NCI-H2107 treated with DMSO at 0.1 percent for 48 hours (cell line): ENCODE data around the gene PTH2.

Source experiments
- DNase-seq: peaks from one replicate; lab custom pipeline; 2025; ENCODE audit not compliant: unreplicated experiment; lab: John Stamatoyannopoulos, UW

PTH2 gene

GRCh38 chr19:49432141-49433073, 9.2 kb upstream of the PTH2 start:
- no peak for DNase-seq

GRCh38 chr19:49431330-49431749, 8.1 kb upstream of the PTH2 start:
- no peak for DNase-seq

- DNase-seq, result no peak
Measured at GRCh38 chr19:49430678-49431329, 7.6 kb upstream of the PTH2 start.

- peak; percentile 23 for DNase-seq
Measured at GRCh38 chr19:49430172-49430677, 7.0 kb upstream of the PTH2 start.

GRCh38 chr19:49428547-49429451, 5.6 kb upstream of the PTH2 start:
- DNase-seq, result no peak

GRCh38 chr19:49427855-49428546, 4.8 kb upstream of the PTH2 start:
- DNase-seq, result no peak

GRCh38 chr19:49427339-49427738, 4.1 kb upstream of the PTH2 start:
- no peak for DNase-seq

GRCh38 chr19:49425922-49426592, 2.8 kb upstream of the PTH2 start:
- no peak for DNase-seq

GRCh38 chr19:49425178-49425577, 1.9 kb upstream of the PTH2 start, which contains the start of gene GFY:
Gene GFY, plus strand, starts transcription at chr19:49425388. Its CDS starts 1,043 bp downstream, at chr19:49426431.
- no peak for DNase-seq

GRCh38 chr19:49423985-49424303, 703 bp upstream of the PTH2 start:
- no peak for DNase-seq

- no peak for DNase-seq
Measured at GRCh38 chr19:49422407-49423070, 702 bp downstream of the PTH2 start.

GRCh38 chr19:49421878-49422202, 1.4 kb downstream of the PTH2 start:
- DNase-seq, result no peak

GRCh38 chr19:49421039-49421877, 2.0 kb downstream of the PTH2 start:
- DNase-seq, result no peak

- DNase-seq, result no peak
Measured at GRCh38 chr19:49420227-49420626, 3.0 kb downstream of the PTH2 start.

GRCh38 chr19:49419173-49419572, 4.1 kb downstream of the PTH2 start:
- no peak for DNase-seq

- DNase-seq, result no peak
Measured at GRCh38 chr19:49418511-49418910, 4.7 kb downstream of the PTH2 start.

GRCh38 chr19:49417088-49417487, 6.2 kb downstream of the PTH2 start:
- DNase-seq, result no peak

GRCh38 chr19:49415810-49416200, 7.4 kb downstream of the PTH2 start:
- no peak for DNase-seq
